Glutamatergic neuron (in vitro differentiated cells): Measurements from ENCODE around the gene PANK4. TPM values are rescaled to one million over a fixed set of nuclear protein-coding genes. Genes with fewer than 3 reads are reported as not detected.

Source experiments
- DNase-seq: peaks from one replicate; pipeline ENCODE4 v3.0.0; 2022
- H3K27ac Mint-ChIP-seq: one replicate; pipeline ENCODE4 v1.8.0; 2020; ENCODE audit warnings: mild to moderate bottlenecking, mixed read lengths, inconsistent platforms; ENCODE audit not compliant: unreplicated experiment
- H3K27me3 Mint-ChIP-seq: one replicate; pipeline ENCODE4 v1.8.0; 2020; ENCODE audit warnings: mild to moderate bottlenecking, moderate library complexity, mixed read lengths, inconsistent platforms; ENCODE audit not compliant: unreplicated experiment
- H3K36me3 Mint-ChIP-seq: one replicate; pipeline ENCODE4 v1.8.0; 2020; ENCODE audit warnings: mild to moderate bottlenecking, mixed read lengths, inconsistent platforms; ENCODE audit not compliant: unreplicated experiment
- H3K4me1 Mint-ChIP-seq: one replicate; pipeline ENCODE4 v1.8.0; 2020; ENCODE audit warnings: mild to moderate bottlenecking, low read depth, mixed read lengths, inconsistent platforms; ENCODE audit not compliant: unreplicated experiment
- H3K4me3 Mint-ChIP-seq: one replicate; pipeline ENCODE4 v1.8.0; 2020; ENCODE audit warnings: mild to moderate bottlenecking, mixed read lengths, inconsistent platforms; ENCODE audit not compliant: unreplicated experiment
- H3K9me3 Mint-ChIP-seq: one replicate; pipeline ENCODE4 v1.8.0; 2020; ENCODE audit warnings: mild to moderate bottlenecking, moderate library complexity, mixed read lengths, inconsistent platforms; ENCODE audit not compliant: unreplicated experiment
- total RNA-seq: library from RNA; stranded (reverse); fragmentation: NEBNext Ultra II Directional; extraction: Animal tissue kit (Norgen Biotek cat#: 25700); gene quantifications from one replicate; pipeline ENCODE4 v1.2.1, GENCODE V29; 2021; ENCODE audit not compliant: unreplicated experiment
- TF ChIP-seq, protein P1 (sequence below): fragments of 200-600 bp; sonication (generic); IDR thresholded peaks from one replicate; pipeline ENCODE4 v1.5.0; 2021; ENCODE audit not compliant: partially characterized antibody, unreplicated experiment

Gene PANK4
- total RNA-seq, 1 donor from 2014 or later = 58.5 TPM

DNA sequence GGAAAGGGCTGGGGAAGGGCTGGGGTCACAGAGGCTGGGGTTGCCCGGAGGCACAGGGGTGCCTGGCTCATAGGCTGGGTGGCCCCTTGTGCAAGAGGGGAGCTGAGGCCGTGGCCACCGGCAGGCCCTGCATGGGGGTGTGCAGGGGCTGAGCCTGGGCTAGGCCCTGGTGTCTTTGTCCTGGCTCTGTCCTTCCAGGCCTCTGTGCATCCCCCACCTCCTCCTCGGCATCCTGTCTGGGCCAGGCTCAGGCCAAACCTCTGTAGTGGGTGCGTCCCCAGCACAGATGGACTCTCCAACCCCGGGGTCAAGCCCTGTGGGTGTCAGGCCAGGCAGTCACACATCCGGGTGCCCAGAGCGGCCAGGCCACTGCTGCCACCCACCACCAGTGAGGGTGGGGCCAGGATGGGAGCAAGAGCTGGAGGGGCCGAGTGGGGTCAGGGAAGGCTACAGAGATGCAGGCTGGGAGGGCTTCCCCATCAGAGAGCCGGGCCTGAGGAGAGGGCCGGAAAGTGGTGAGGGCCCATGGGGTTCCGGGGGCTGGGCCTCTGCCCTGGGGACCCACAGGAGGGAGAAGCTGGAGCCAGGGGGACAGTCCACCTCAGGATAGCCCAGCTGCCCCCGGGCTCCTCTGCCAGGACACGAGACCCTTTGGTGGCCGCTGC lies 19.4 kb downstream of the PANK4 start:
- H3K27me3 Mint-ChIP-seq = peaks cover 3% of the 10 kb centered on the region

DNA sequence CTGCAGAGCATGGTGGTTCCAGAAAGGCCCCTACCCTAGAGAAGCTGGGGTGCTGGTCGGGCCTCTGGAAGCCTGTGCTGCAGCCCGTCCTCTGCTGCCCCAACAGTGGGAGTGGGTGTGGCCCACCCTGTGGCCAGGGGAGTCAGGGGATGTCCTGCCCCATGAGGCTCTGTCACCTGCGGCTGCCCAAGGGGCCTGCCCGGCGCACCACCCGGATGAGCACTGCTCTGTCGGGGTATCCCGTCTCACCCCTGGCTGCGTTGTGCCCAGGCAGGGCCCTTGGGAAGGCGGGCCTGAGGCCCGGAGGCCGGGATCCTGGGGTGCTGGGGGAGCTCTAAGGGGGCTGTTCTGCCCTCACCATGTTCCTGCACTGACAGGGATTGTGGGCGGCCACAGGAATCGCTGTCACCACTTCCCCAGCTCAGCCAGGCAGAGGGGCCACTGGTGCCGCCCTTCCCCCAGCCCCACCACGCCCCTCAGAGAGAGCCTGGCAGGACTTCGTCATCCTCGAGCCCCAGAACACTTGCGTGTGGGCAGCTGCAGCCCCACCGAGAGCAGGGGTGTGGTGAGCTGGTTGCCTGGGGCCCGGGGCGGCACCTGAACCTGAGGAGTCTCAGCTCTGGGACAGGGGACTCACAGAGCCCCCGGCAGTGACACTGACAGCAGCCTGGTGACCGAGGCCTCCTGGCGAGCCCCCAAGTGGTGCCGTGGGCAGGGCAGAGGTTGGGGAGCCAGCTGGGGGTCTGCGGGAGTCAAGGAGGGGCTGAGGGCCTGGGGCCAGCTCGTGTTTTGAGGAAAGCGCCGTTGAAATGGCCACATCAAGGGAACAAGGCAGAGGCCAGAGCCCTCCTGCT lies 20.2 kb downstream of the PANK4 start:
- TF ChIP-seq, protein P1, sequence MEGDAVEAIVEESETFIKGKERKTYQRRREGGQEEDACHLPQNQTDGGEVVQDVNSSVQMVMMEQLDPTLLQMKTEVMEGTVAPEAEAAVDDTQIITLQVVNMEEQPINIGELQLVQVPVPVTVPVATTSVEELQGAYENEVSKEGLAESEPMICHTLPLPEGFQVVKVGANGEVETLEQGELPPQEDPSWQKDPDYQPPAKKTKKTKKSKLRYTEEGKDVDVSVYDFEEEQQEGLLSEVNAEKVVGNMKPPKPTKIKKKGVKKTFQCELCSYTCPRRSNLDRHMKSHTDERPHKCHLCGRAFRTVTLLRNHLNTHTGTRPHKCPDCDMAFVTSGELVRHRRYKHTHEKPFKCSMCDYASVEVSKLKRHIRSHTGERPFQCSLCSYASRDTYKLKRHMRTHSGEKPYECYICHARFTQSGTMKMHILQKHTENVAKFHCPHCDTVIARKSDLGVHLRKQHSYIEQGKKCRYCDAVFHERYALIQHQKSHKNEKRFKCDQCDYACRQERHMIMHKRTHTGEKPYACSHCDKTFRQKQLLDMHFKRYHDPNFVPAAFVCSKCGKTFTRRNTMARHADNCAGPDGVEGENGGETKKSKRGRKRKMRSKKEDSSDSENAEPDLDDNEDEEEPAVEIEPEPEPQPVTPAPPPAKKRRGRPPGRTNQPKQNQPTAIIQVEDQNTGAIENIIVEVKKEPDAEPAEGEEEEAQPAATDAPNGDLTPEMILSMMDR = no peak

More for the DNA sequence above, 19.4 kb downstream of the PANK4 start:
- Mint-ChIP-seq H3K4me1 (peaks cover 2% of the 10 kb centered on the region), H3K9me3 (peaks cover 2% of the 10 kb centered on the region), H3K4me3 (no peak overlapping the region), H3K27ac (no peak overlapping the region), H3K36me3 (no peaks in the 10 kb centered on the region)
- TF ChIP-seq, protein P1 = no peak
- no peak for DNase-seq

DNA sequence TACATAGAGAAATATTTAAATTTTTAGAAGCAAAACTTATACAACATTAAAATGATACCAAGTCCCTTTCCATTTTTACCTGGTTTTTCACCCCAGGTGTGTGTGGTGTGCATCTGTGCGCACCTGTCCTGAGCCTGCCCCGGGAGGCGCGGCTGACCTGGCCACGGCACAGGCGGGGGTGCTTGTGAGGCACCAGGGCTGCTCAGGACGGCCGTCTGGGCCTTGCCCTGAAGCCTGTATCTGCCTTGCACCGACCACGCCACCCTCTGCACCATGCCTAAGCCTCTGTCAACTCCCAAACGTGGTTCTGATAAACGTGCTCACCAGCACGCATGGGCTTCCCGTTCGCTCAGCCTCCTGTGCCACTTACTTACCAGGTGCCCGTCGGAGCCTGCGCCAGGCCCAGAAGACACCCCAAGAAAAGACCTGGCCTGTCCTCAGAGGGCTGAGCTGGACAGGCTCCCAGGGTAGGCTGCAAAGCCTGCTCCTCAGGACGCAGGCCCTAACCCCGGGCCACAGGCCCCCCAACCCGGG lies 20.9 kb downstream of the PANK4 start:
- Mint-ChIP-seq H3K27me3 (peaks cover 3% of the 10 kb centered on the region), H3K9me3 (peaks cover 2% of the 10 kb centered on the region), H3K4me1 (no peaks in the 10 kb centered on the region), H3K27ac (no peak overlapping the region), H3K4me3 (no peak overlapping the region), H3K36me3 (no peaks in the 10 kb centered on the region)
- DNase-seq = no peak
- TF ChIP-seq, protein P1 = no peak

More for the DNA sequence above, 20.2 kb downstream of the PANK4 start:
- H3K36me3 Mint-ChIP-seq = no peaks in the 10 kb centered on the region
- no peak overlapping the region for H3K4me3 Mint-ChIP-seq
- H3K4me1 Mint-ChIP-seq = no peaks in the 10 kb centered on the region
- peaks cover 2% of the 10 kb centered on the region for H3K9me3 Mint-ChIP-seq
- peaks cover 3% of the 10 kb centered on the region for H3K27me3 Mint-ChIP-seq
- H3K27ac Mint-ChIP-seq = no peak overlapping the region
- no peak for DNase-seq

DNA sequence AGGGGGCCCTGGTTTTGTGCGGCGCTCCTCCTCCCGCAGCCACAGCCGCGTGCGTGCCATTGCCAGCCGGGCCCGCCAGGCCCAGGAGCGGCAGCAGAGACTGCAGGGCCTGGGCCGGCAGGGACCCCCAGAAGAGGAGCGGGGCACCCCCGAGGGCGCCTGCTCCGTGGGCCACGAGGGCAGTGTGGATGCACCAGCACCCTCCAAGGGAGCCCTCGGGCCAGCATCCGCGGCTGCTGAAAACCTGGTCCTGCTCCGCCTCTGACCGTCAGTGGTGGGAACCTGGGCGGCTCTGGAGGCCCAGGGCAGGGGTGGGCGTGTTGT lies 21.5 kb downstream of the PANK4 start:
- no peaks in the 10 kb centered on the region for H3K36me3 Mint-ChIP-seq
- DNase-seq = no peak
- no peak overlapping the region for H3K27ac Mint-ChIP-seq
- no peaks in the 10 kb centered on the region for H3K4me1 Mint-ChIP-seq
- TF ChIP-seq, protein P1 = no peak
- H3K4me3 Mint-ChIP-seq = no peak overlapping the region
- H3K9me3 Mint-ChIP-seq = peaks cover 2% of the 10 kb centered on the region
- peaks cover 3% of the 10 kb centered on the region for H3K27me3 Mint-ChIP-seq
